DND-41 (cell line): ENCODE data around the gene KLC1.

Source experiments
- ATAC-seq: fragments of 200-7000 bp; cut with Tn5 transposase; 3 replicates; pipeline ENCODE4 v1.9.1; 2021; ENCODE audit warnings: low read depth; ENCODE audit not compliant: insufficient read depth
- DNase-seq: peaks from one replicate; pipeline ENCODE4 v3.0.0-alpha.2; 2020
- H2AFZ ChIP-seq: 2 replicates; pipeline ENCODE4 v1.6.0; 2012; ENCODE audit warnings: low read depth, low read length
- H3K27ac ChIP-seq: 2 replicates; pipeline ENCODE4 v1.5.1; 2012; ENCODE audit warnings: low read length, inconsistent platforms
- H3K27me3 ChIP-seq: fragments of 200-600 bp; sonication (generic); 2 replicates; pipeline ENCODE4 v1.6.0; 2012; ENCODE audit warnings: low read length, mild to moderate bottlenecking, inconsistent platforms; ENCODE audit not compliant: insufficient read depth, poor library complexity
- H3K36me3 ChIP-seq: 2 replicates; pipeline ENCODE4 v1.5.1; 2012; ENCODE audit warnings: low read length, inconsistent platforms; ENCODE audit not compliant: insufficient read depth
- H3K4me1 ChIP-seq: 2 replicates; pipeline ENCODE4 v1.5.1; 2012; ENCODE audit warnings: mild to moderate bottlenecking, low read length; ENCODE audit not compliant: insufficient read depth
- H3K4me2 ChIP-seq: 2 replicates; pipeline ENCODE4 v1.6.0; 2012; ENCODE audit warnings: mild to moderate bottlenecking, moderate library complexity, low read length, inconsistent platforms; ENCODE audit not compliant: insufficient read depth
- H3K4me3 ChIP-seq, 2 experiments: fragments of 200-600 bp in 1 of 2; shearing (Covaris generic) in 1 of 2; 2 replicates each; pipeline ENCODE4 v1.5.1; 2012 to 2016; ENCODE audit warnings: inconsistent platforms in 2 of 2, low read length in 2 of 2, mild to moderate bottlenecking in 2 of 2, low read depth in 1 of 2, moderate library complexity in 1 of 2
- H3K79me2 ChIP-seq: 2 replicates; pipeline ENCODE4 v1.6.0; 2012; ENCODE audit warnings: low read length, inconsistent platforms; ENCODE audit not compliant: insufficient read depth
- H3K9ac ChIP-seq: 2 replicates; pipeline ENCODE4 v1.6.0; 2012; ENCODE audit warnings: low read depth, mild to moderate bottlenecking, inconsistent platforms, low read length, moderate library complexity
- H3K9me3 ChIP-seq: 2 replicates; pipeline ENCODE4 v1.5.1; 2012; ENCODE audit warnings: low read length, moderate library complexity, mild to moderate bottlenecking, inconsistent platforms; ENCODE audit not compliant: insufficient read depth, severe bottlenecking
- H4K20me1 ChIP-seq: 2 replicates; pipeline ENCODE4 v1.6.0; 2012; ENCODE audit warnings: low read length; ENCODE audit not compliant: insufficient read depth
- EZH2 ChIP-seq: IDR thresholded peaks from 3 replicates; pipeline ENCODE4 v1.6.1; 2012; ENCODE audit warnings: borderline replicate concordance, low read depth, mild to moderate bottlenecking, moderate library complexity, low read length, inconsistent platforms; ENCODE audit not compliant: severe bottlenecking
- TF ChIP-seq, protein P1 (sequence below): IDR thresholded peaks from 2 replicates; pipeline ENCODE4 v1.5.1; 2012; ENCODE audit warnings: borderline replicate concordance, low read length, moderate library complexity, mild to moderate bottlenecking; ENCODE audit not compliant: poor library complexity, severe bottlenecking; ENCODE audit errors: extremely low read depth

The KLC1 gene

DNA sequence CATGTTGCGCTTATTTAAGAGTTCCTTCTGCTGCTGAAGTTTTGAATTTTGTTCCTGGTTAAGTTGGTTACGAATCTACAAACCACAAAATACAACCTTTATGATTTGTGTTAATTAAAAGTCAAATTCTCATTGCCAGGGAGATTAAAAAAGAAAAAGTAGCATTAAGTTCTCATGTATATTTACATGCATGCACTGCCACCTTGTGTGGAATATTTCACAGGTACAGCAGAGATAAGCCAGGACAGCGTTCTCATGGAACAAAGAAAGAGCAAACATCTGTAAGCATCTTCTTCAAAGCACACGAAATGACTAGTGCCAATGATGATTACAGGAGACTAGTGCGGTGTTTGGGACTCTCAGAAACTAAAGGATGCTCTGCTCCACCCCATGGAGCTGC lies 120.8 kb downstream of the KLC1 start:
- DNase-seq (no peak), ATAC-seq (no peak)
- no peak overlapping the region for H3K27ac ChIP-seq
- H3K79me2 ChIP-seq = no peaks in the 10 kb centered on the region
- no peaks in the 10 kb centered on the region for H3K27me3 ChIP-seq
- H3K9ac ChIP-seq = no peak overlapping the region
- H3K4me2 ChIP-seq = no peak overlapping the region
- TF ChIP-seq, protein P1, sequence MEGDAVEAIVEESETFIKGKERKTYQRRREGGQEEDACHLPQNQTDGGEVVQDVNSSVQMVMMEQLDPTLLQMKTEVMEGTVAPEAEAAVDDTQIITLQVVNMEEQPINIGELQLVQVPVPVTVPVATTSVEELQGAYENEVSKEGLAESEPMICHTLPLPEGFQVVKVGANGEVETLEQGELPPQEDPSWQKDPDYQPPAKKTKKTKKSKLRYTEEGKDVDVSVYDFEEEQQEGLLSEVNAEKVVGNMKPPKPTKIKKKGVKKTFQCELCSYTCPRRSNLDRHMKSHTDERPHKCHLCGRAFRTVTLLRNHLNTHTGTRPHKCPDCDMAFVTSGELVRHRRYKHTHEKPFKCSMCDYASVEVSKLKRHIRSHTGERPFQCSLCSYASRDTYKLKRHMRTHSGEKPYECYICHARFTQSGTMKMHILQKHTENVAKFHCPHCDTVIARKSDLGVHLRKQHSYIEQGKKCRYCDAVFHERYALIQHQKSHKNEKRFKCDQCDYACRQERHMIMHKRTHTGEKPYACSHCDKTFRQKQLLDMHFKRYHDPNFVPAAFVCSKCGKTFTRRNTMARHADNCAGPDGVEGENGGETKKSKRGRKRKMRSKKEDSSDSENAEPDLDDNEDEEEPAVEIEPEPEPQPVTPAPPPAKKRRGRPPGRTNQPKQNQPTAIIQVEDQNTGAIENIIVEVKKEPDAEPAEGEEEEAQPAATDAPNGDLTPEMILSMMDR = peak; percentile 54
- TF ChIP-seq EZH2 = no peak
- H3K36me3 ChIP-seq = no peaks in the 10 kb centered on the region
- H3K9me3 ChIP-seq = no peaks in the 10 kb centered on the region
- H3K4me3 ChIP-seq = no peak overlapping the region
- H3K4me1 ChIP-seq = peaks cover 27% of the 10 kb centered on the region
- no peak overlapping the region for H2AFZ ChIP-seq
- no peaks in the 10 kb centered on the region for H4K20me1 ChIP-seq
